ENCODE measurements around the gene DUS1L.

Gene DUS1L

GRCh38 chr17:82055023-82055964, 10.3 kb downstream of the DUS1L start:
- no peaks in the 10 kb centered on the region for H3K9me3 ChIP-seq (ENCODE audit: control insufficient read depth, insufficient read depth, low read length)
- no peak overlapping the region for H3K27ac ChIP-seq (ENCODE audit: low read depth, low read length)
- no peaks in the 10 kb centered on the region for H3F3A ChIP-seq (ENCODE audit: control insufficient read depth, insufficient read depth)
- no peak overlapping the region for H3K4me2 ChIP-seq (ENCODE audit: low read length)
- H3K9me2 ChIP-seq (replicated peaks; ENCODE audit: control insufficient read depth, low read length) = no peaks in the 10 kb centered on the region
- H3K4me3 ChIP-seq (ENCODE audit: low read length) = no peak overlapping the region
- no peaks in the 10 kb centered on the region for H3K27me3 ChIP-seq (ENCODE audit: control insufficient read depth, low read length)
- H3K4me1 ChIP-seq (ENCODE audit: control insufficient read depth, low read length) = peaks cover 16% of the 10 kb centered on the region
- peaks cover 61% of the 10 kb centered on the region for H3K36me3 ChIP-seq (ENCODE audit: control insufficient read depth, low read length)
- TF ChIP-seq EZH2phosphoT487 (IDR thresholded peaks at IDR 0.05; ENCODE audit: borderline replicate concordance, low read length) = no peak
- peaks cover 19% of the 10 kb centered on the region for H3K79me2 ChIP-seq (ENCODE audit: control insufficient read depth, low read length)
- H4K20me1 ChIP-seq (ENCODE audit: control insufficient read depth, insufficient read depth, low read depth, low read length) = peaks cover 3% of the 10 kb centered on the region; the same call in 1 of the 2 replicates

GRCh38 chr17:82054351-82055022, 11.1 kb downstream of the DUS1L start:
- TF ChIP-seq CTCF (IDR thresholded peaks at IDR 0.05; ENCODE audit: low read depth, low read length, poor library complexity, severe bottlenecking) = no peak
- no peak for TF ChIP-seq EZH2phosphoT487 (IDR thresholded peaks at IDR 0.05; ENCODE audit: borderline replicate concordance, low read length)
- Histone ChIP-seq H3K4me1 (ENCODE audit: control insufficient read depth, low read length) (peaks cover 17% of the 10 kb centered on the region), H3K79me2 (ENCODE audit: control insufficient read depth, low read length) (peaks cover 19% of the 10 kb centered on the region), H3K4me2 (ENCODE audit: low read length) (no peak overlapping the region), H3F3A (ENCODE audit: control insufficient read depth, insufficient read depth) (no peaks in the 10 kb centered on the region), H3K9me3 (ENCODE audit: control insufficient read depth, insufficient read depth, low read length) (no peaks in the 10 kb centered on the region), H3K27ac (ENCODE audit: low read depth, low read length) (no peak overlapping the region), H3K36me3 (ENCODE audit: control insufficient read depth, low read length) (peaks cover 53% of the 10 kb centered on the region), H3K9me2 (replicated peaks; ENCODE audit: control insufficient read depth, low read length) (no peaks in the 10 kb centered on the region), H4K20me1 (ENCODE audit: control insufficient read depth, insufficient read depth, low read depth, low read length) (peaks cover 3% of the 10 kb centered on the region; the same call in 1 of the 2 replicates), H3K27me3 (ENCODE audit: control insufficient read depth, low read length) (no peaks in the 10 kb centered on the region), H3K4me3 (ENCODE audit: low read length) (no peak overlapping the region)

GRCh38 chr17:82053556-82054263, 11.9 kb downstream of the DUS1L start:
- Histone ChIP-seq H3K9me3 (ENCODE audit: control insufficient read depth, insufficient read depth, low read length) (no peaks in the 10 kb centered on the region), H3K4me1 (ENCODE audit: control insufficient read depth, low read length) (peaks cover 17% of the 10 kb centered on the region), H3K27me3 (ENCODE audit: control insufficient read depth, low read length) (no peaks in the 10 kb centered on the region), H3K36me3 (ENCODE audit: control insufficient read depth, low read length) (peaks cover 46% of the 10 kb centered on the region), H3K4me2 (ENCODE audit: low read length) (peak overlapping the region; percentile 94), H4K20me1 (ENCODE audit: control insufficient read depth, insufficient read depth, low read depth, low read length) (peaks cover 3% of the 10 kb centered on the region; the same call in 1 of the 2 replicates), H3K79me2 (ENCODE audit: control insufficient read depth, low read length) (peaks cover 19% of the 10 kb centered on the region), H3F3A (ENCODE audit: control insufficient read depth, insufficient read depth) (no peaks in the 10 kb centered on the region), H3K4me3 (ENCODE audit: low read length) (no peak overlapping the region), H3K27ac (ENCODE audit: low read depth, low read length) (no peak overlapping the region), H3K9me2 (replicated peaks; ENCODE audit: control insufficient read depth, low read length) (no peaks in the 10 kb centered on the region)
- no peak for TF ChIP-seq CTCF (IDR thresholded peaks at IDR 0.05; ENCODE audit: low read depth, low read length, poor library complexity, severe bottlenecking)
- no peak for TF ChIP-seq EZH2phosphoT487 (IDR thresholded peaks at IDR 0.05; ENCODE audit: borderline replicate concordance, low read length)

Data from DOHH2 (cell line).